T47D (cell line): ENCODE data around the gene STK39.
"Not testable (repeated sequence)": the region's sequence is repeated elsewhere in the genome, so short reads cannot be mapped to it uniquely, and the experiment has no call there.

Experiments
- DNase-seq, 2 experiments: peaks; one replicate each; pipeline versions ENCODE4 v3.0.0 to v3.0.0-alpha.2; 2011 to 2012; ENCODE audit warnings: low read depth in 1 of 2, low spot score in 1 of 2
- JUND ChIP-seq: IDR thresholded peaks from 2 replicates; pipeline ENCODE4 v1.6.1; 2012; ENCODE audit warnings: low read depth
- in situ Hi-C: cut with HindIII; loops from 2 replicates; pipeline ENCODE4 v1.10.0; 2016; ENCODE audit warnings: low sequenced_read_pairs, low pct_unique_long_range_greater_than_20kb

STK39 gene

DNA sequence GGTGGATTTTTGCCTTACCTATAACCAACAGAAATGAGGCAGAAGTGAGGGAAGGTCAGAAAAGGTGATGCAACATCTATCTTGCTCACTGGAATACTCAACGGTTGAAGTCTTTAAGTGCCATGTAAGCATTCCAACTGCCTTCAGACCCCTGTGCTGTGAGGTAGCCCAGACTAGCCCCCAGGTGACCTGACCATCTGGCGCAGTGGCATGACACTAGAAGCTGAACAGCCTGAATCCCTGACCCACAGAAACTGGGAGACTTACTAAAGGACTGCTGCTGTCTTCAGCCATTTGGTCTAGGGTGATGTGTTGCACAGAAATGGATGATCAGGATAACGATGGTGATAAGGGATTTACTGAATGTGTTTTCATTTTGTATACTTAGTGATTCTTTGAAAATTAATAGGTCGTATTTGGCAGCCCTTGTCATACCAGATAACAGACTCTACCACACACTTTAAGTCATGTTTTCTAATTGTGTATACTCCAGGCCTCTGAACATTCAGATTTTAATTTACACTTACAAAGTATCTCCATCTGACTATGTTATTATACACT is 161.5 kb downstream of the STK39 start:
- no peak for DNase-seq
- in situ Hi-C loops: no loop called here
- TF ChIP-seq JUND: no peak

DNA sequence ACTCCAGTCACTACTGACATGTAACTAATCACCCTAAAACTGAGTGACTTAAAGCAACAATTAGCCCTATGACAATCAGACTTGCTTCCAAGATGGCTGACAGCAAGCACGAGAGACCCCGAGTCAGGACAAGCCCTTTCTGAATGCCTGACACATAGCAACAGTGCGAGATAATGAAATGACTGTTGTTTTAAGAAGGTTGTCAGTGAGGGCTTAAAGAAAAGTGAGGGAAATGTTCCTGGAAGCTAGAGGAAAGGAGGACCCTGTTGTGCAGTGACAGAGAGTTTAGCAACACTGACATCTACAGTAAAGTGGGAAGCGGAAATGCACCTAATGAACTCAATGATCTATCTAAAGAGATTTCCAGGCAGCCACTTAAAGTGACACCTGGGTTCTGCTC is 163.1 kb downstream of the STK39 start:
- DNase-seq: no peak
- in situ Hi-C loops: no loop called here
- TF ChIP-seq JUND: no peak

DNA sequence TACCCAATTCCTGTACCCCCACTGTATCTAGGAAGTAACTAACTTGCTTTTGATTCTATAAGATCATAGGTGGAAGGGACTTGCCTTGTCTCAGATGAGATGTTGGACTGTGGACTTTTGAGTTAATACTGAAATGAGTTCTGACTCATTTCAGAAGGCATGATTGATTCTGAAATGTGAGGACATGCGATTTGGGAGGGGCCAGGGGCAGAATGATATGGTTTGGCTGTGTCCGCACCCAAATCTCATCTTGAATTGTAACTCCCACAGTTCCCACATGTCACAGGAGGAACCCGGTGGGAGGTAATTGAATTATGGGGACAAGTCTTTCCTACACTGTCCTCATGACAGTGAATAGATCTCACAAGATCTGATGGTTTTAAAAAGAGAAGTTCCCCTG is 165.9 kb downstream of the STK39 start:
- DNase-seq, in situ Hi-C loops: not testable (repeated sequence)

DNA sequence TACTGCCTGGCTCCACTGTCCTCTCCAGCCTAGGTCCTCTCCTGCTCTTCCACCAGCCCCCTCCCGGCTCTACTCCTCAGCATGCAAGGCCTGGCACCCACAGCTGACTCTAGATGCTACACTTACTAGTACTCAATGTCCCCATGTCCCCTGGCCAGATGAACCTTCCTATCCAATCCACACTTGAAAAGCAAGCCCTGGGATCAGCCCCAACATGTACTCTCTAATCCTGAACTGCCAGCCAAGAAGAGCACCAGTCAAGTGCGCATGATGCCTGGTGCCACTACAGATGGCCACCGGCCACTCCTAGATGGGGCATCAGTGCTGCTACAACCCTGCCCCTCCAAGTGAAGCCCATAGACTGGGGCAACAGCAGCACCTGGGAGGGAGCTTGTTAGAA is 168.2 kb downstream of the STK39 start:
- TF ChIP-seq JUND: no peak
- DNase-seq: no peak
- in situ Hi-C loops: no loop called here

DNA sequence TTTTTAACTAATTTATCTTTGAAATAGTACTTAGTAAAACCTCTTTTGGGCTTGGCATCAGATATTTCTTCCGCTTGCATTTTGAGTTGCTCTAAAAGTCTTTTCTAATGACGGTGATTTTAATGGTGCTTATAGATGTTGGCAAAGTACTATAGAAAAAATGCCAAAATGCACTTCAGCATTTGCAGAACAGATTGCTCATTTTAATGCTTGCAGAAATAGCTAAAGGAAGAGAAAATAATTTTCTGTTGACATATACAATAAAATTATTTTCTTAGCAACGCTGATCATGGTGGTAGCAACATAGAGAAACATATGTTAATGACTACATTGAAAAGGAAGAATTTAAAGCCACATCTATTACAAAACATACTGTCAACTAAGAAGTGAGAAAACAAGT is 170.7 kb downstream of the STK39 start:
- DNase-seq: no peak
- in situ Hi-C loops: no loop called here
- TF ChIP-seq JUND: no peak

DNA sequence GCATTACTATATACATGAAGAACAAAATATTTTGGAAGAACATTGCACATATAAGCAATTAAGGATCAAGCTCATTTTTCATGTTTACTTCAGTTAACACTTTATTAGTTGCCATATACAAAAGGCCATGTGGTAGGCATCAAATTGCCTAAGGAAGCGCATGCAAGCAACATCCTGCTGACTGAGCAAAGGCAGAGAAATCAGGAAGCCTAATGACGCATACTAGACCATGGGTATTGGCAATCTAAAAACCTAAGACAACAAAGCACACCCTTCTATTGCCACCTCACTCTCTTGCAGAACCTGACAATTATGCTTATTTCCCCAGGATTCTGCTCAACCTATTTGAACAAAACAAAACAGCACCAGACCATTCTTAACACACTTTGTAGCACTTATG is 171.9 kb downstream of the STK39 start:
- DNase-seq: no peak
- no peak for TF ChIP-seq JUND
- in situ Hi-C loops: no loop called here

DNA sequence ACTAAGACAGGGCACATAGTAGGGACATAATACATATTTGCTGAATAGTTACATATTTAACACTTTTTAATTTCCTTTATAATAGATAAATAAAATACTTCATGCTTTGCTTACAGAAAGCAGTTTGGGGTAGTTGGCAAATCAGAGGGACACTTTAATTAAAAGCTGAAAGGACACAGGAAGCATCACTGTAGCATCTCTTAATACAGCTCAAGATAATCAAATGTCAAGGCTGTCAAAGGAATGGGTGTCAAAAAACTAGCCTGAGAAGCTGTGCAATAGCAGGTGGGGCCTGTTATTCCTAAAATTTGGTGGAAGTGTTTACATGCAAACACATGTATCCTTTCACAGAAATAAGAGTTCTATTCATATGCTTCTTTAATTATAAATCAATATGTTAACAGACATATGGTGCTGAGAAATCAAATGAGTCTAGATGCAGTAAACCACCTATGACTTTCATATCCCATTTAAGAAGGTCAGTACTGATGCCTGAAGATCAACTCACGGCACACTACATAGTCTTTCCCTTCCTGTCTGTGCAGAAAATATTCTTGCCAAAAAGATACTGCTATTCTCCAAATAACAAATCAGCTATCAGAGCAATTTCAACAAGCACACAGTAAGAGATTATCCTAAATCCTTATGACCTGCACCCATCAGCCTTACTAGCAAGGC is 174.6 kb downstream of the STK39 start:
- in situ Hi-C loops: no loop called here
- no peak for TF ChIP-seq JUND

GRCh38 chr2:168064011-168064998 is 183.1 kb downstream of the STK39 start:
- no peak for DNase-seq
- in situ Hi-C loops: no loop called here
- TF ChIP-seq JUND: no peak

More for the DNA sequence above, 174.6 kb downstream of the STK39 start:
- no peak for DNase-seq

DNA sequence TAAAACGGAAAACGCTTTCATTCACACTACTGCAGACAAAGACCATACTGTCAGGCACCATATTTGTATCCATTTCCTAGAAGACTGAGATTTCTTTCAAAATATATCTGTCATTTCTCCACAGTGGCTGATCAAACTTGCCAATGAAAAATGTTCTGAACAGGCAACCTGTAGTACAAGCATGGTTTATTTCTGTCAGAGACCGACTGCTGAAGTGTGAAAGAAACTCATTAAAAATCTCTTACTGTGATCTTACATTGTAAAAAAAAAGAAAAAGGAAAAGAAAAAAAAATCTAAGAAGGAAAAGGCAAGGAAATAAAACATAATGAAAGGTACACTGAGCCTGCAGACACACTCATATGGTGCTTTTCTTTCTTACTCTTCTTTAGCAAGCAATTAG is 184.5 kb downstream of the STK39 start:
- in situ Hi-C loops: no loop called here
- no peak for TF ChIP-seq JUND
- DNase-seq: no peak

DNA sequence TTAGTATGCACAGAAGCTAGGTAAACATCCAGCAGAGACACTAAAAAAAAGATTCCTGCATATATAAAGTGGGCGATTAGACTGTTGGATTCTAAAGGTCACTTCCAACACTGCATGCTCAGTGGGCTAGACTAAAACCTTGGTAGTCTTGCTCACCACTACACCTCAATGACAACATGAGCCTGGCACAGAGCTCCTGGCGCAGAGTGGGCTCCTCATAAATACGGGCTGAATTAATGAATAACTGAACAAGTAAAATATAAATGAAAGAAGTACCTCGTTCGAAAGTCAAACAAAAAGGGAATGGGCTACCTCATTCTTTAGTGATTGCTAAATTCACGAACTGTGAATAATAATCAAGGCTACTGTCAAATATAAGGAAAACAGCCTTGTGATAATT is 185.3 kb downstream of the STK39 start:
- no peak for TF ChIP-seq JUND
- DNase-seq: no peak
- in situ Hi-C loops: no loop called here

- in situ Hi-C loops: no loop called here
- DNase-seq: no peak
- TF ChIP-seq JUND: no peak
Measured at GRCh38 chr2:168060986-168061750, 186.2 kb downstream of the STK39 start.

- TF ChIP-seq JUND: no peak
- DNase-seq: no peak
- in situ Hi-C loops: no loop called here
Measured at GRCh38 chr2:168059758-168060157, 187.6 kb downstream of the STK39 start.
